IMR-90 (cell line): Measurements from ENCODE around the gene ZKSCAN8. TPM values are rescaled to one million over a fixed set of nuclear protein-coding genes. Genes with fewer than 3 reads are reported as not detected.

Experiments used
- ATAC-seq: fragments of 200-7000 bp; cut with Tn5 transposase; 2 replicates; pipeline ENCODE4 v1.9.1; 2020; ENCODE audit warnings: low read depth, mild to moderate bottlenecking, moderate library complexity
- BruUV-seq: library from RNA; stranded (reverse); fragments of 400-500 nt; replicated peaks from 2 replicates; lab custom pipeline; 2021; lab: Mats Ljungman, UMichigan
- CTCF ChIA-PET: fragments of 300-600 bp; formaldehyde crosslinking; extraction: SDS; loops from one replicate; lab custom pipeline; 2021; ENCODE audit warnings: antibody characterized with exemption; lab: Yijun Ruan, JAX
- POLR2A ChIA-PET: fragments of 300-600 bp; sonication (Branson Sonifier 250); formaldehyde crosslinking; loops from one replicate; lab custom pipeline; 2022; ENCODE audit warnings: antibody characterized with exemption; ENCODE audit not compliant: unreplicated experiment; lab: Charles Lee
- DNase-seq: peaks from one replicate; pipeline ENCODE4 v3.0.0; 2013
- H2AFZ ChIP-seq: replicated peaks from 2 replicates; pipeline ENCODE3; 2013; ENCODE audit warnings: low read length, mild to moderate bottlenecking; ENCODE audit not compliant: poor library complexity
- H2AK5ac ChIP-seq: 2 replicates; pipeline ENCODE4 v1.6.1; 2013; ENCODE audit warnings: low read depth, low read length, inconsistent platforms
- H2AK9ac ChIP-seq: replicated peaks from 2 replicates; pipeline ENCODE3; 2013; ENCODE audit warnings: mild to moderate bottlenecking, low read depth, low read length, moderate library complexity; ENCODE audit not compliant: poor library complexity
- H2BK120ac ChIP-seq: 2 replicates; pipeline ENCODE4 v1.6.1; 2013; ENCODE audit warnings: low read depth, low read length, inconsistent platforms
- H2BK15ac ChIP-seq: 3 replicates; pipeline ENCODE4 v1.6.1; 2013; ENCODE audit warnings: low read depth, low read length, inconsistent platforms
- H2BK20ac ChIP-seq: 2 replicates; pipeline ENCODE4 v1.6.1; 2013; ENCODE audit warnings: low read depth, mild to moderate bottlenecking, inconsistent platforms, low read length, moderate library complexity
- H2BK5ac ChIP-seq: 2 replicates; pipeline ENCODE4 v1.6.1; 2013; ENCODE audit warnings: mild to moderate bottlenecking, low read depth, low read length, inconsistent platforms; ENCODE audit not compliant: poor library complexity, severe bottlenecking
- H3K14ac ChIP-seq: replicated peaks from 2 replicates; pipeline ENCODE4 v1.6.1; 2013; ENCODE audit warnings: low read depth, low read length, inconsistent platforms
- H3K18ac ChIP-seq: 2 replicates; pipeline ENCODE4 v1.6.1; 2013; ENCODE audit warnings: low read depth, low read length, control low read depth
- H3K23ac ChIP-seq: 2 replicates; pipeline ENCODE4 v1.6.1; 2013; ENCODE audit warnings: low read depth, low read length, inconsistent platforms
- H3K27ac ChIP-seq: 2 replicates; pipeline ENCODE4 v1.5.1; 2013; ENCODE audit warnings: mild to moderate bottlenecking, control low read depth, low read length; ENCODE audit not compliant: insufficient read depth
- H3K27me3 ChIP-seq: 2 replicates; pipeline ENCODE4 v1.6.1; 2013; ENCODE audit warnings: low read length; ENCODE audit not compliant: control insufficient read depth, insufficient read depth
- H3K36me3 ChIP-seq: 2 replicates; pipeline ENCODE4 v1.6.1; 2013; ENCODE audit warnings: low read length, mixed read lengths; ENCODE audit not compliant: control insufficient read depth, insufficient read depth
- H3K4ac ChIP-seq: 2 replicates; pipeline ENCODE4 v1.6.1; 2013; ENCODE audit warnings: low read depth, low read length, inconsistent platforms
- H3K4me1 ChIP-seq: 2 replicates; pipeline ENCODE4 v1.6.1; 2013; ENCODE audit warnings: low read length, mixed read lengths; ENCODE audit not compliant: control insufficient read depth, insufficient read depth
- H3K4me2 ChIP-seq: 2 replicates; pipeline ENCODE4 v1.6.1; 2013; ENCODE audit warnings: low read depth, mild to moderate bottlenecking, control low read depth, low read length, moderate library complexity
- H3K4me3 ChIP-seq: 2 replicates; pipeline ENCODE4 v1.5.1; 2013; ENCODE audit warnings: low read depth, mild to moderate bottlenecking, control low read depth, low read length, moderate library complexity; ENCODE audit not compliant: insufficient read depth
- H3K56ac ChIP-seq: 2 replicates; pipeline ENCODE4 v1.6.1; 2013; ENCODE audit warnings: low read length, inconsistent platforms; ENCODE audit not compliant: insufficient read depth; ENCODE audit errors: extremely low read depth
- H3K79me1 ChIP-seq, 2 experiments: 2 replicates each; pipeline ENCODE4 v1.6.1; 2013; ENCODE audit warnings: low read length in 2 of 2, inconsistent platforms in 1 of 2, low read depth in 1 of 2
- H3K9ac ChIP-seq: 2 replicates; pipeline ENCODE4 v1.6.1; 2013; ENCODE audit warnings: low read depth, low read length, control low read depth
- H3K9me1 ChIP-seq: 2 replicates; pipeline ENCODE4 v1.6.1; 2013; ENCODE audit warnings: low read length, inconsistent platforms; ENCODE audit not compliant: insufficient read depth
- H3K9me3 ChIP-seq: 2 replicates; pipeline ENCODE4 v1.6.1; 2013; ENCODE audit warnings: low read length; ENCODE audit not compliant: control insufficient read depth, insufficient read depth
- H4K20me1 ChIP-seq: 2 replicates; pipeline ENCODE4 v1.6.1; 2013; ENCODE audit warnings: low read length, inconsistent platforms; ENCODE audit not compliant: insufficient read depth
- H4K5ac ChIP-seq: 2 replicates; pipeline ENCODE4 v1.6.1; 2013; ENCODE audit warnings: mild to moderate bottlenecking, low read depth, low read length, control low read depth
- H4K8ac ChIP-seq, 2 experiments: 2 replicates each; pipeline ENCODE4 v1.6.1; 2013; ENCODE audit warnings: low read depth in 2 of 2, low read length in 2 of 2, control low read depth in 1 of 2, inconsistent platforms in 1 of 2
- H4K91ac ChIP-seq: 2 replicates; pipeline ENCODE4 v1.6.1; 2013; ENCODE audit warnings: low read depth, low read length, inconsistent platforms; ENCODE audit not compliant: insufficient read depth
- BHLHE40 ChIP-seq: fragments of 150-350 bp; IDR thresholded peaks from 2 replicates; pipeline ENCODE4 v1.6.1; 2016; ENCODE audit warnings: mild to moderate bottlenecking, low read depth, low read length
- CEBPB ChIP-seq: IDR thresholded peaks from 2 replicates; pipeline ENCODE4 v1.6.1; 2012; ENCODE audit warnings: low read depth, low read length, improper control_type of control experiment
- CHD1 ChIP-seq: IDR thresholded peaks from 2 replicates; pipeline ENCODE4 v1.6.1; 2012; ENCODE audit warnings: low read depth, low read length, improper control_type of control experiment
- MXI1 ChIP-seq: IDR thresholded peaks from 2 replicates; pipeline ENCODE4 v1.6.1; 2012; ENCODE audit warnings: low read depth, mild to moderate bottlenecking, low read length, moderate library complexity, borderline replicate concordance
- POLR2A ChIP-seq: IDR thresholded peaks from 2 replicates; pipeline ENCODE4 v1.6.1; 2012; ENCODE audit warnings: mild to moderate bottlenecking, low read depth, low read length
- RAD21 ChIP-seq: IDR thresholded peaks from 2 replicates; pipeline ENCODE4 v1.6.1; 2012; ENCODE audit warnings: low read length, improper control_type of control experiment
- RFX5 ChIP-seq: IDR thresholded peaks from 2 replicates; pipeline ENCODE4 v1.8.0; 2012; ENCODE audit warnings: low read depth, mild to moderate bottlenecking, low read length, moderate library complexity
- SMC3 ChIP-seq: fragments of 150-350 bp; IDR thresholded peaks from 2 replicates; pipeline ENCODE4 v1.6.1; 2016; ENCODE audit warnings: low read depth, mild to moderate bottlenecking, antibody characterized with exemption, low read length, moderate library complexity
- WGBS, 2 experiments: methylation state at CpG; one replicate each; pipeline versions ENCODE4 v1.1.5 to v1.1.7; 2013; ENCODE audit warnings: missing lambda C conversion rate in 2 of 2; ENCODE audit not compliant: insufficient read length in 1 of 2; ENCODE audit errors: extremely low coverage in 2 of 2; 5-methylcytosine and 5-hydroxymethylcytosine counted together
- dilution Hi-C: fragments of 300-500 bp; cut with HindIII; formaldehyde crosslinking; loops from one replicate; pipeline ENCODE4 v1.14.3; 2018; ENCODE audit warnings: low sequenced_read_pairs; ENCODE audit not compliant: unreplicated experiment
- in situ Hi-C: fragments of 300-500 bp; cut with MboI; formaldehyde crosslinking; loops from 3 replicates; pipeline ENCODE4 v1.14.3; 2019; ENCODE audit warnings: low sequenced_read_pairs, inconsistent platforms, mixed read lengths
- intact Hi-C: fragments of 100-400 bp; cut with micrococcal nuclease; formaldehyde crosslinking; loops from 2 replicates; pipeline ENCODE4 v1.10.0; 2022
- polyA plus RNA-seq, 3 experiments: library from polyadenylated mRNA; depleted of rRNA; stranded (reverse); fragments of >200 nt; gene quantifications; 2 replicates each; pipeline ENCODE4 v1.2.3, GENCODE V29; 2012; ENCODE audit warnings: low replicate concordance in 1 of 3
- total RNA-seq: library from RNA; depleted of rRNA; stranded (reverse); fragments of >200 nt; gene quantifications from 2 replicates; pipeline ENCODE4 v1.2.3, GENCODE V29; 2012
- TF ChIP-seq, protein P1 (sequence below): fragments of 150-350 bp; IDR thresholded peaks from 2 replicates; pipeline ENCODE4 v1.6.1; 2016; ENCODE audit warnings: low read depth, mild to moderate bottlenecking, low read length, moderate library complexity, borderline replicate concordance
- TF ChIP-seq, protein P2 (sequence below): conservative IDR thresholded peaks from 2 replicates; pipeline ENCODE4 v1.5.1; 2012; ENCODE audit warnings: mild to moderate bottlenecking, low read depth, low read length, improper control_type of control experiment
- TF ChIP-seq, protein P3 (sequence below): fragments of 150-350 bp; IDR thresholded peaks from 2 replicates; pipeline ENCODE4 v1.6.1; 2017; ENCODE audit warnings: mild to moderate bottlenecking, antibody characterized with exemption, low read length, low read depth

ZKSCAN8 gene
- total and polyA plus RNA-seq, 2 of the 4 experiments (the other 2 are of a cell fraction), result 8.3 to 22.8 TPM

DNA sequence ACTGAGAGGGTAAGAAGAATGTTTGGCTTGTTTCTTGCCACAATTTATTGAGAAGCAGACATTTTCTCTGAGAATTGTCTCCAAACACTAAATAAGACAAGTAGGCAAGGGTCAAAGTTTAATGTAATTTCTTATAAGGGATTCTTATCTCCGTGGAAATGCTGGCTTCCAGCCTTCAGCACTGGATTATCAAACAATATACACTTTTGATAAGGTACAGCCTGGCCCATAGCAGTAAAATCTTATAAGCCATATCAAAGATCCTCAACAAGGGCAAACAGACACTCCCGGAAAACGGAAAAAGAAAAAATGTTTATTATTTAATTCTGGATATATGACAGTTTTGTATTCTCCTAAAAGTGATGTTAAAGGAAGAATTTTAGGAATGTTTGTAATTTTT, 64.8 kb downstream of the ZKSCAN8 start:
- no peak overlapping the region for H2BK15ac ChIP-seq
- no CpG with 5 or more reads among the region's 3 CpGs for WGBS, 2 experiments
- H3K23ac ChIP-seq, result no peak overlapping the region
- H3K18ac ChIP-seq, result no peak overlapping the region
- H2BK120ac ChIP-seq, result no peak overlapping the region
- H3K27ac ChIP-seq, result no peak overlapping the region
- no peak overlapping the region for H3K4me3 ChIP-seq
- intact Hi-C loops, result loop anchor here (5.0 kb wide), 1 partner anchor 44 kb away; no protein-coding TSS in a partner anchor
- H3K4me1 ChIP-seq, result no peaks in the 10 kb centered on the region
- no peak overlapping the region for H4K8ac ChIP-seq
- no peaks in the 10 kb centered on the region for H3K36me3 ChIP-seq
- H3K4ac ChIP-seq, result no peak overlapping the region
- H3K9ac ChIP-seq, result no peak overlapping the region
- no peaks in the 10 kb centered on the region for H3K79me1 ChIP-seq
- H2BK20ac ChIP-seq, result no peak overlapping the region
- BruUV-seq, result no TSS peak
- no peak overlapping the region for H4K91ac ChIP-seq
- ChIA-PET CTCF (interaction anchor here (1.1 kb wide), 1 partner anchor 21 kb away, joined by 4 read pairs; no protein-coding TSS in a partner anchor), POLR2A (no interaction called here)
- peaks cover 34% of the 10 kb centered on the region for H3K27me3 ChIP-seq
- in situ Hi-C loops, result no loop called here
- no peak overlapping the region for H2AFZ ChIP-seq
- peaks cover 3% of the 10 kb centered on the region for H3K9me3 ChIP-seq
- H2AK9ac ChIP-seq, result no peak overlapping the region
- no peak overlapping the region for H2BK5ac ChIP-seq
- H4K5ac ChIP-seq, result no peak overlapping the region
- ATAC-seq (no peak), DNase-seq (no peak)
- H3K9me1 ChIP-seq, result no peaks in the 10 kb centered on the region
- no peak overlapping the region for H3K56ac ChIP-seq
- no peak overlapping the region for H2AK5ac ChIP-seq
- TF ChIP-seq, protein P1, sequence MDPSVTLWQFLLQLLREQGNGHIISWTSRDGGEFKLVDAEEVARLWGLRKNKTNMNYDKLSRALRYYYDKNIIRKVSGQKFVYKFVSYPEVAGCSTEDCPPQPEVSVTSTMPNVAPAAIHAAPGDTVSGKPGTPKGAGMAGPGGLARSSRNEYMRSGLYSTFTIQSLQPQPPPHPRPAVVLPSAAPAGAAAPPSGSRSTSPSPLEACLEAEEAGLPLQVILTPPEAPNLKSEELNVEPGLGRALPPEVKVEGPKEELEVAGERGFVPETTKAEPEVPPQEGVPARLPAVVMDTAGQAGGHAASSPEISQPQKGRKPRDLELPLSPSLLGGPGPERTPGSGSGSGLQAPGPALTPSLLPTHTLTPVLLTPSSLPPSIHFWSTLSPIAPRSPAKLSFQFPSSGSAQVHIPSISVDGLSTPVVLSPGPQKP, result no peak
- TF ChIP-seq CEBPB, result no peak
- TF ChIP-seq, protein P2, sequence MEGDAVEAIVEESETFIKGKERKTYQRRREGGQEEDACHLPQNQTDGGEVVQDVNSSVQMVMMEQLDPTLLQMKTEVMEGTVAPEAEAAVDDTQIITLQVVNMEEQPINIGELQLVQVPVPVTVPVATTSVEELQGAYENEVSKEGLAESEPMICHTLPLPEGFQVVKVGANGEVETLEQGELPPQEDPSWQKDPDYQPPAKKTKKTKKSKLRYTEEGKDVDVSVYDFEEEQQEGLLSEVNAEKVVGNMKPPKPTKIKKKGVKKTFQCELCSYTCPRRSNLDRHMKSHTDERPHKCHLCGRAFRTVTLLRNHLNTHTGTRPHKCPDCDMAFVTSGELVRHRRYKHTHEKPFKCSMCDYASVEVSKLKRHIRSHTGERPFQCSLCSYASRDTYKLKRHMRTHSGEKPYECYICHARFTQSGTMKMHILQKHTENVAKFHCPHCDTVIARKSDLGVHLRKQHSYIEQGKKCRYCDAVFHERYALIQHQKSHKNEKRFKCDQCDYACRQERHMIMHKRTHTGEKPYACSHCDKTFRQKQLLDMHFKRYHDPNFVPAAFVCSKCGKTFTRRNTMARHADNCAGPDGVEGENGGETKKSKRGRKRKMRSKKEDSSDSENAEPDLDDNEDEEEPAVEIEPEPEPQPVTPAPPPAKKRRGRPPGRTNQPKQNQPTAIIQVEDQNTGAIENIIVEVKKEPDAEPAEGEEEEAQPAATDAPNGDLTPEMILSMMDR, result no peak
- TF ChIP-seq RFX5, result no peak
- TF ChIP-seq SMC3, result no peak
- TF ChIP-seq MXI1, result no peak
- TF ChIP-seq, protein P3, sequence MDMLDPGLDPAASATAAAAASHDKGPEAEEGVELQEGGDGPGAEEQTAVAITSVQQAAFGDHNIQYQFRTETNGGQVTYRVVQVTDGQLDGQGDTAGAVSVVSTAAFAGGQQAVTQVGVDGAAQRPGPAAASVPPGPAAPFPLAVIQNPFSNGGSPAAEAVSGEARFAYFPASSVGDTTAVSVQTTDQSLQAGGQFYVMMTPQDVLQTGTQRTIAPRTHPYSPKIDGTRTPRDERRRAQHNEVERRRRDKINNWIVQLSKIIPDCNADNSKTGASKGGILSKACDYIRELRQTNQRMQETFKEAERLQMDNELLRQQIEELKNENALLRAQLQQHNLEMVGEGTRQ, result no peak
- no peak for TF ChIP-seq POLR2A
- no peak for TF ChIP-seq CHD1
- no peak for TF ChIP-seq RAD21
- TF ChIP-seq BHLHE40, result no peak
- dilution Hi-C loops, result no loop called here
- no peak overlapping the region for H3K4me2 ChIP-seq
- no peak overlapping the region for H3K14ac ChIP-seq
- H4K20me1 ChIP-seq, result no peaks in the 10 kb centered on the region
